ENCODE measurements around the gene SLC19A2.

SLC19A2 gene

GRCh38 chr1:169456029-169456428, 29.7 kb downstream of the SLC19A2 start:
- Histone ChIP-seq H3K27ac (ENCODE audit: low read depth, low read length, severe bottlenecking) (no peak overlapping the region), H3K4me3 (ENCODE audit: extremely low read depth, insufficient read depth, low read length, poor library complexity, severe bottlenecking) (no peak overlapping the region), H3K4me1 (ENCODE audit: control insufficient read depth, insufficient read depth, low read length, poor library complexity, severe bottlenecking) (no peaks in the 10 kb centered on the region), H3K9me3 (ENCODE audit: control insufficient read depth, low read length) (no peaks in the 10 kb centered on the region), H3K36me3 (ENCODE audit: control insufficient read depth, insufficient read depth, low read length) (no peaks in the 10 kb centered on the region)
- WGBS, 2 experiments (ENCODE audit: insufficient coverage in 2 of 2) = no CpG with 5 or more reads among the region's 2 CpGs

GRCh38 chr1:169452921-169453320, 32.8 kb downstream of the SLC19A2 start:
- no CpG with 5 or more reads among the region's 2 CpGs for WGBS, 2 experiments (ENCODE audit: insufficient coverage in 2 of 2)
- Histone ChIP-seq H3K27ac (ENCODE audit: low read depth, low read length, severe bottlenecking) (no peak overlapping the region), H3K4me3 (ENCODE audit: extremely low read depth, insufficient read depth, low read length, poor library complexity, severe bottlenecking) (no peak overlapping the region), H3K9me3 (ENCODE audit: control insufficient read depth, low read length) (no peaks in the 10 kb centered on the region), H3K4me1 (ENCODE audit: control insufficient read depth, insufficient read depth, low read length, poor library complexity, severe bottlenecking) (no peaks in the 10 kb centered on the region), H3K36me3 (ENCODE audit: control insufficient read depth, insufficient read depth, low read length) (no peaks in the 10 kb centered on the region)

- Histone ChIP-seq H3K4me1 (ENCODE audit: control insufficient read depth, insufficient read depth, low read length, poor library complexity, severe bottlenecking) (no peaks in the 10 kb centered on the region), H3K9me3 (ENCODE audit: control insufficient read depth, low read length) (no peaks in the 10 kb centered on the region), H3K27ac (ENCODE audit: low read depth, low read length, severe bottlenecking) (no peak overlapping the region), H3K36me3 (ENCODE audit: control insufficient read depth, insufficient read depth, low read length) (no peaks in the 10 kb centered on the region), H3K4me3 (ENCODE audit: extremely low read depth, insufficient read depth, low read length, poor library complexity, severe bottlenecking) (no peak overlapping the region)
- no CpG with 5 or more reads among the region's 1 CpG for WGBS, 2 experiments (ENCODE audit: insufficient coverage in 2 of 2)
Observed at GRCh38 chr1:169451218-169451824, 34.4 kb downstream of the SLC19A2 start.

GRCh38 chr1:169443923-169444322, 41.8 kb downstream of the SLC19A2 start:
- H3K27ac ChIP-seq (ENCODE audit: low read depth, low read length, severe bottlenecking) = no peak overlapping the region
- no peaks in the 10 kb centered on the region for H3K9me3 ChIP-seq (ENCODE audit: control insufficient read depth, low read length)
- no peaks in the 10 kb centered on the region for H3K4me1 ChIP-seq (ENCODE audit: control insufficient read depth, insufficient read depth, low read length, poor library complexity, severe bottlenecking)
- no peaks in the 10 kb centered on the region for H3K36me3 ChIP-seq (ENCODE audit: control insufficient read depth, insufficient read depth, low read length)
- H3K4me3 ChIP-seq (ENCODE audit: extremely low read depth, insufficient read depth, low read length, poor library complexity, severe bottlenecking) = no peak overlapping the region
- 60 to 92% methylated on average over 1 to 3 of the region's 3 CpGs for WGBS, 2 experiments (ENCODE audit: insufficient coverage in 2 of 2)

GRCh38 chr1:169427081-169427641, 58.6 kb downstream of the SLC19A2 start, which contains the start of gene CCDC181:
CCDC181 (minus strand) TSS chr1:169427474; CDS start chr1:169424927, 2,547 bp downstream.
- H3K9me3 ChIP-seq (ENCODE audit: control insufficient read depth, low read length) = no peaks in the 10 kb centered on the region
- H3K36me3 ChIP-seq (ENCODE audit: control insufficient read depth, insufficient read depth, low read length) = no peaks in the 10 kb centered on the region
- no peaks in the 10 kb centered on the region for H3K4me1 ChIP-seq (ENCODE audit: control insufficient read depth, insufficient read depth, low read length, poor library complexity, severe bottlenecking)
- 1 to 3% methylated on average over 14 to 20 of the region's 29 CpGs for WGBS, 2 experiments (ENCODE audit: insufficient coverage in 2 of 2)
- no peak within 1 kb of the TSS for H3K27ac ChIP-seq (ENCODE audit: low read depth, low read length, severe bottlenecking)
- peak within 1 kb of the TSS; percentile 45 for H3K4me3 ChIP-seq (ENCODE audit: extremely low read depth, insufficient read depth, low read length, poor library complexity, severe bottlenecking)

GRCh38 chr1:169426174-169426705, 59.5 kb downstream of the SLC19A2 start:
- Histone ChIP-seq H3K4me1 (ENCODE audit: control insufficient read depth, insufficient read depth, low read length, poor library complexity, severe bottlenecking) (no peaks in the 10 kb centered on the region), H3K4me3 (ENCODE audit: extremely low read depth, insufficient read depth, low read length, poor library complexity, severe bottlenecking) (no peak overlapping the region), H3K36me3 (ENCODE audit: control insufficient read depth, insufficient read depth, low read length) (no peaks in the 10 kb centered on the region), H3K27ac (ENCODE audit: low read depth, low read length, severe bottlenecking) (no peak overlapping the region), H3K9me3 (ENCODE audit: control insufficient read depth, low read length) (no peaks in the 10 kb centered on the region)
- WGBS, 2 experiments (ENCODE audit: insufficient coverage in 2 of 2) = 85 to 97% methylated on average over 3 to 4 of the region's 6 CpGs

- WGBS, 2 experiments (ENCODE audit: insufficient coverage in 2 of 2) = 94 to 97% methylated on average over 4 of the region's 5 CpGs
- Histone ChIP-seq H3K36me3 (ENCODE audit: control insufficient read depth, insufficient read depth, low read length) (no peaks in the 10 kb centered on the region), H3K27ac (ENCODE audit: low read depth, low read length, severe bottlenecking) (no peak overlapping the region), H3K4me3 (ENCODE audit: extremely low read depth, insufficient read depth, low read length, poor library complexity, severe bottlenecking) (no peak overlapping the region), H3K4me1 (ENCODE audit: control insufficient read depth, insufficient read depth, low read length, poor library complexity, severe bottlenecking) (no peaks in the 10 kb centered on the region), H3K9me3 (ENCODE audit: control insufficient read depth, low read length) (no peaks in the 10 kb centered on the region)
Observed at GRCh38 chr1:169421309-169421708, 64.4 kb downstream of the SLC19A2 start.

GRCh38 chr1:169414952-169415351, 70.8 kb downstream of the SLC19A2 start:
- H3K36me3 ChIP-seq (ENCODE audit: control insufficient read depth, insufficient read depth, low read length) = no peaks in the 10 kb centered on the region
- WGBS, 2 experiments (ENCODE audit: insufficient coverage in 2 of 2) = 90 to 95% methylated on average over 2 of the region's 2 CpGs
- H3K4me1 ChIP-seq (ENCODE audit: control insufficient read depth, insufficient read depth, low read length, poor library complexity, severe bottlenecking) = no peaks in the 10 kb centered on the region
- H3K27ac ChIP-seq (ENCODE audit: low read depth, low read length, severe bottlenecking) = no peak overlapping the region
- H3K4me3 ChIP-seq (ENCODE audit: extremely low read depth, insufficient read depth, low read length, poor library complexity, severe bottlenecking) = no peak overlapping the region
- no peaks in the 10 kb centered on the region for H3K9me3 ChIP-seq (ENCODE audit: control insufficient read depth, low read length)
